HG03108 (cell line): ENCODE results near the gene KATNB1.

Experiments
- ATAC-seq: cut with Tn5 transposase; IDR thresholded peaks from one replicate; pipeline ENCODE4 v1.9.1; 2021; ENCODE audit warnings: moderate library complexity; ENCODE audit not compliant: unreplicated experiment

The KATNB1 gene

GRCh38 chr16:57735755-57736418 lies at the start of gene KATNB1:
TSS of gene KATNB1 (plus strand) at chr16:57735770. CDS start at chr16:57737244, 1,474 bp downstream.
- no peak for ATAC-seq

GRCh38 chr16:57686577-57686976 lies 49.0 kb upstream of the KATNB1 start:
- ATAC-seq: no peak

GRCh38 chr16:57687363-57687929 lies 48.1 kb upstream of the KATNB1 start:
- ATAC-seq: no peak

GRCh38 chr16:57688487-57688986 lies 47.0 kb upstream of the KATNB1 start:
- ATAC-seq: no peak

GRCh38 chr16:57688987-57689761 lies 46.4 kb upstream of the KATNB1 start:
- no peak for ATAC-seq

GRCh38 chr16:57689762-57690558 lies 45.6 kb upstream of the KATNB1 start:
- peak; percentile 73 for ATAC-seq

- no peak for ATAC-seq
These were observed 44.6 kb upstream of the KATNB1 start for GRCh38 chr16:57690782-57691471.

GRCh38 chr16:57692636-57693035 lies 42.9 kb upstream of the KATNB1 start:
- ATAC-seq: no peak

- no peak for ATAC-seq
These were observed 42.0 kb upstream of the KATNB1 start for GRCh38 chr16:57693550-57693949.

GRCh38 chr16:57694231-57694724 lies 41.3 kb upstream of the KATNB1 start:
- ATAC-seq: no peak

- ATAC-seq: no peak
These were observed 40.6 kb upstream of the KATNB1 start, which contains the start of gene DRC7 for GRCh38 chr16:57694725-57695679. TSS of gene DRC7 (plus strand) at chr16:57694806. CDS start at chr16:57697950, 3,144 bp downstream.

- ATAC-seq: no peak
These were observed 39.9 kb upstream of the KATNB1 start for GRCh38 chr16:57695680-57696069.

GRCh38 chr16:57696240-57696639 lies 39.3 kb upstream of the KATNB1 start:
- no peak for ATAC-seq

- no peak for ATAC-seq
These were observed 37.6 kb upstream of the KATNB1 start for GRCh38 chr16:57697896-57698537.

- no peak for ATAC-seq
These were observed 36.7 kb upstream of the KATNB1 start for GRCh38 chr16:57698812-57699405.

- no peak for ATAC-seq
These were observed 36.1 kb upstream of the KATNB1 start for GRCh38 chr16:57699481-57699880.

GRCh38 chr16:57699899-57700298 lies 35.7 kb upstream of the KATNB1 start:
- ATAC-seq: no peak
